SK-N-MC (cell line): Measurements from ENCODE around the gene DCLK2.

ENCODE experiments used
- EZH2 ChIP-seq: fragments of 200-600 bp; sonication (generic); IDR thresholded peaks from one replicate; pipeline ENCODE4 v1.6.1; 2017; ENCODE audit warnings: antibody characterized with exemption
- FOXP2 ChIP-seq: optimal IDR thresholded peaks from 2 replicates; pipeline ENCODE3; 2011; ENCODE audit warnings: mild to moderate bottlenecking, moderate library complexity; ENCODE audit not compliant: insufficient read depth; ENCODE audit errors: extremely low read length, control extremely low read depth
- POLR2AphosphoS5 ChIP-seq: IDR thresholded peaks from 2 replicates; pipeline ENCODE4 v1.6.1; 2012; ENCODE audit warnings: mild to moderate bottlenecking, low read depth, low read length, borderline replicate concordance

GRCh38 chr4:150142831-150143230 is 64.6 kb downstream of the DCLK2 start:
- TF ChIP-seq EZH2 (no peak), POLR2AphosphoS5 (no peak), FOXP2 (no peak)
